ENCODE results near the gene BCAS3.

The BCAS3 gene

DNA sequence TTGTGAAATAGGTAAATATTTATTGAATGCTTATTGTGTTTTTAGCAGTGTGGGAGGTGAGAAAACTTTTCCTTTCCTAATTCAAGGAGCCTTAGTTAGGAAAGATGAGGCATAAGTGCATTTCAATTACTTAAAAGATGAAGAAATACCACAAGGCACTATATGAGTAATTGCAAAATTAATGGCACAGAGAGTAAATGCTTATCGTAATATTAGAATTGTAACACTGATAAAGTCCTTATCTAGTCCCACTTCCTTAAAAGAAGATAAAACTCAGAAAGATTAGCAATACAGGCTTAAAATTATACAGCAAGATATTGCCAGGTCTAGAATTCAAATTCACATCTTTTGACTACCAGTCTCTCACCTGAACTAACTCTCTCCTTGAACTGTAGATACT lies 489.4 kb downstream of the BCAS3 start:
- TF ChIP-seq, protein P1, sequence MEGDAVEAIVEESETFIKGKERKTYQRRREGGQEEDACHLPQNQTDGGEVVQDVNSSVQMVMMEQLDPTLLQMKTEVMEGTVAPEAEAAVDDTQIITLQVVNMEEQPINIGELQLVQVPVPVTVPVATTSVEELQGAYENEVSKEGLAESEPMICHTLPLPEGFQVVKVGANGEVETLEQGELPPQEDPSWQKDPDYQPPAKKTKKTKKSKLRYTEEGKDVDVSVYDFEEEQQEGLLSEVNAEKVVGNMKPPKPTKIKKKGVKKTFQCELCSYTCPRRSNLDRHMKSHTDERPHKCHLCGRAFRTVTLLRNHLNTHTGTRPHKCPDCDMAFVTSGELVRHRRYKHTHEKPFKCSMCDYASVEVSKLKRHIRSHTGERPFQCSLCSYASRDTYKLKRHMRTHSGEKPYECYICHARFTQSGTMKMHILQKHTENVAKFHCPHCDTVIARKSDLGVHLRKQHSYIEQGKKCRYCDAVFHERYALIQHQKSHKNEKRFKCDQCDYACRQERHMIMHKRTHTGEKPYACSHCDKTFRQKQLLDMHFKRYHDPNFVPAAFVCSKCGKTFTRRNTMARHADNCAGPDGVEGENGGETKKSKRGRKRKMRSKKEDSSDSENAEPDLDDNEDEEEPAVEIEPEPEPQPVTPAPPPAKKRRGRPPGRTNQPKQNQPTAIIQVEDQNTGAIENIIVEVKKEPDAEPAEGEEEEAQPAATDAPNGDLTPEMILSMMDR (IDR thresholded peaks at IDR 0.05), result no peak
- H3K27me3 ChIP-seq, result no peaks in the 10 kb centered on the region
- intact Hi-C loops (cut with DNase I; ENCODE audit: low total_unique reads), result no loop called here

DNA sequence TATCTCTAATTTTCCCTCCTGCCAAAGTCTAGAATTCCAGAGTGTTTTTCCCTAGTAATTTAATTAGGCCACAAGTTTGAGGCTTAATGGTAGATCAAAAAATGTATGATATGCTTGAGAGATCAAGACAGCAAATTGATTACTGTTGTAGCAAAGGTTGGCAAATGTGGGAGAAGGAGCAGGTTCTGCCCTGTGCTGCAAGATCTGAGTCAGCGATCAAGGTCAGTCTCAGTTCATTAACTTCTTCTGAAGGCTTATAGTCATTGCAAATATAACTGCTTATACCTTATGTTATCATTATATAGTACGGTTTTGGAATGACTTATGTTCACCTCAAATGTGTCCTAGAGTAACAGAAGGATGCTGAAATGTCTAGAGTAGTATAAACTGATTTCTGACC lies 490.9 kb downstream of the BCAS3 start:
- Histone ChIP-seq H3K9me3 (peaks cover 0 to 9% (median 0%) of the 10 kb centered on the region in 3 donors), H3K4me1 (no peaks in the 10 kb centered on the region), H3K27me3 (no peaks in the 10 kb centered on the region), H3K27ac (no peak overlapping the region), H3K36me3 (no peaks in the 10 kb centered on the region), H3K4me3 (no peak overlapping the region)
- intact Hi-C loops (cut with DNase I; ENCODE audit: low total_unique reads), result no loop called here
- no peak for DNase-seq
- TF ChIP-seq, protein P1 (IDR thresholded peaks at IDR 0.05), result no peak

More for the DNA sequence above, 489.4 kb downstream of the BCAS3 start:
- Histone ChIP-seq H3K4me3 (no peak overlapping the region), H3K36me3 (no peaks in the 10 kb centered on the region), H3K4me1 (no peaks in the 10 kb centered on the region), H3K9me3 (peaks cover 0 to 9% (median 0%) of the 10 kb centered on the region in 3 donors), H3K27ac (no peak overlapping the region)
- no peak for DNase-seq

DNA sequence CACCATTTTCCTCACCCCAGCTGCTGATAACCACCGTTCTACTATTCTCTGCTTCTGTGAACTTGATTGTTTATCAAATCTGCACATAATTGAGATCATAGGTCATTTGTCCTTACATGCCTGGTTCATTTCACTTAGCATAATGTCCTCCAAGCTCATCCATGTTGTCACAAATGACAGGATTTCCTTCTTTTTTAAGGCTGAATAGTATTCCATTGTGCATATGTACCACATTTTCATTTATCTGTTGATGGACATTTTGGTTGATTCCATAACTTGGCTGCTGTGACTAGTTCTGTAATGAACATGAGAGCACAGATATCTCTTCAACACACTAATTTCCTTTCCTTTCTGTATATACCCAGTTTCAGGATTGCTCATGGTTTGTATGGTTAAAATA lies 496.7 kb downstream of the BCAS3 start:
- Histone ChIP-seq H3K36me3 (no peaks in the 10 kb centered on the region), H3K4me1 (no peaks in the 10 kb centered on the region), H3K27me3 (no peaks in the 10 kb centered on the region), H3K4me3 (no peak overlapping the region), H3K9me3 (no peaks in the 10 kb centered on the region), H3K27ac (no peak overlapping the region)
- intact Hi-C loops (cut with DNase I; ENCODE audit: low total_unique reads), result no loop called here
- TF ChIP-seq, protein P1 (IDR thresholded peaks at IDR 0.05), result no peak
- no peak for DNase-seq

DNA sequence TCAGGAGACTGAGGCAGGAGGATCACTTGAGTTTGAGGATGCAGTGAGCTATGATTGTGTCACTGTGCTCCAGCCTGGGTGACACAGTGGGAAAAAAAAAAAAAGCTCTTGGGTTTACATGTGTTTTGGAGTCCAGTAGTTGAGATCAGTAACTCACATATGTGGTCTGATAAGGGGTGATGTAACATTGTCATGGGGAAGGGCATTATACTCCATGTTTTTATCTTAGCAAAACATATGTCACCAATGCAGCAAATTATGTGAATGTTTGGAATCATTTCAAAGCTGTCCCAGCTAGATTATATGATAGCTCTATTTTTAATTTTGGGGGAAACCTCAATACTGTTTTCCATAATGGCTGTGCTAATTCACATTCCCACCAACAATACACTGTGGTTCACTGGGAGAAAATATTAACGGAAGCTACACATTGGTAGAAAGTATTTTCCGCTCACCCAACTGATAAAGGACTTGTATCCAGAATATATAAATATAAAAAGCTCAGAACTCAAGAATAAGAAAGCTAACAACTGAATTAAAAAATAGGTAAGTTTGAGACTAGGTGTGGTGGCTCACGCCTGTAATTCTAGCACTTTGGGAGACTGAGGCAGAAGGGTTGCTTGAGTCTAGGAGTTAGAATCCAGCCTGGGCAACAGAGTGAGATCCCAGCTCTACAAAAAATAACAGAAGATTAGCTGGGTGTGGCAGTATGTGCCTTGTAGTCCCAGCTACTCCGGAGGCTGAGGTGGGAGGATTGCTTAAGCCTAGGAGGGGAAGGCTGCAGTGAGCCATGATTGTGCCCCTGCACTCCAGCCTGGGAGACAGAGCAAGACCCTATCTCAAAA lies 497.9 kb downstream of the BCAS3 start:
- H3K9me3 ChIP-seq, result no peaks in the 10 kb centered on the region
- H3K4me1 ChIP-seq, result no peaks in the 10 kb centered on the region
- TF ChIP-seq, protein P1 (IDR thresholded peaks at IDR 0.05), result no peak
- no peaks in the 10 kb centered on the region for H3K36me3 ChIP-seq
- H3K27ac ChIP-seq, result no peak overlapping the region
- no peaks in the 10 kb centered on the region for H3K27me3 ChIP-seq
- intact Hi-C loops (cut with DNase I; ENCODE audit: low total_unique reads), result no loop called here
- no peak for DNase-seq
- no peak overlapping the region for H3K4me3 ChIP-seq

DNA sequence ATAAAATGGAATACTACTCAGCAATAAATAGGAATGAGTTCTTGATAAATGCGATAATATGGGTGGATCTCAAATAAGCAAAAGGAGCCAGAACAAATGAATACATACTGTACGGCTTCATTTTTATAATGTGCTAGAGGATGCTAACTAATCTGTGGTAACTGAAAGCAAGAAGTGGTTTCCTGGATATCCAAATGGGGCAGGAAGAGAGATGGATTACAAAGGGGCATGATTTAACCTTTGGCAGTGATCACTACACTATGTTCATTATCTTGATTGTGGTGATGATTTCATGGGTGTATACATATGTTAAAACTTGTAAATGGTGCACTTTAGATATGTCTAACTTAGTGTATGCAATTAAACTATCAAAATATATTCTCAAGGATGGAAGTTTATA lies 499.7 kb downstream of the BCAS3 start:
- no peak for DNase-seq
- intact Hi-C loops (cut with DNase I; ENCODE audit: low total_unique reads), result no loop called here
- TF ChIP-seq, protein P1 (IDR thresholded peaks at IDR 0.05), result no peak
- no peaks in the 10 kb centered on the region for H3K9me3 ChIP-seq
- no peak overlapping the region for H3K4me3 ChIP-seq
- no peaks in the 10 kb centered on the region for H3K27me3 ChIP-seq
- H3K4me1 ChIP-seq, result no peaks in the 10 kb centered on the region
- no peak overlapping the region for H3K27ac ChIP-seq
- no peaks in the 10 kb centered on the region for H3K36me3 ChIP-seq

Measured in tibial artery (tissue), 4 donors.